HG03095 (cell line): Measurements from ENCODE around the gene SNX11.

ENCODE experiments used
- ATAC-seq: cut with Tn5 transposase; IDR thresholded peaks from one replicate; pipeline ENCODE4 v1.9.1; 2021; ENCODE audit warnings: moderate library complexity; ENCODE audit not compliant: unreplicated experiment

SNX11 gene

GRCh38 chr17:48161127-48161905 lies 53.8 kb downstream of the SNX11 start:
- ATAC-seq, result no peak

DNA sequence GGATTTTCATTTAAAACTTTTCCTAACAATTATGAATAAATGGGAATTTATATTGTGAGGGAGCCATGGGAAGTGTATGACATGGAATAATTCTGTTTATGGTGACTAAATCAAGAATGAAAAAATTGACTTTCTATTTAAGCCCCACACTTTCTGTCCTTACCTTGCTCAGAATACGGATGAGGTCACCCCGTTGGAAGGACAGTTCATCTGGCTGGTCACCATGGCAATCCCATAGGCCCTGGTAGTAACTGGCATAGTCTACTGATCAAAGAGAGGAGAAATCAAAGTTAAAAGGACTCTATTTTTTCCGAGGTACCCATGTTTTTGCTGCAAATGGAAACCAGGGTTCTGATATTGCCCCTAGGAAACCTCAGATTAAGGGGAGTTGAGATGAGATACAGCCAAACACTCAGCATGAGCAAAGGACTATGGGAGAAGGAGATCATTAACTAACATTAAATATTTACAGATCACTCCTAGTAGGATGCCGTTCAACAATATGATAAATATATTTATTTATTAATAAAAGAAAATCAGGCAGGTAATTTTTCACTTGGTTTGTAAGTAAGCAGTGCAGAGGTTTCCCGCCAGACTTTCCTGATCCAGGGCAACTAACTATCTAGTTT lies 54.9 kb downstream of the SNX11 start:
- ATAC-seq, result no peak

DNA sequence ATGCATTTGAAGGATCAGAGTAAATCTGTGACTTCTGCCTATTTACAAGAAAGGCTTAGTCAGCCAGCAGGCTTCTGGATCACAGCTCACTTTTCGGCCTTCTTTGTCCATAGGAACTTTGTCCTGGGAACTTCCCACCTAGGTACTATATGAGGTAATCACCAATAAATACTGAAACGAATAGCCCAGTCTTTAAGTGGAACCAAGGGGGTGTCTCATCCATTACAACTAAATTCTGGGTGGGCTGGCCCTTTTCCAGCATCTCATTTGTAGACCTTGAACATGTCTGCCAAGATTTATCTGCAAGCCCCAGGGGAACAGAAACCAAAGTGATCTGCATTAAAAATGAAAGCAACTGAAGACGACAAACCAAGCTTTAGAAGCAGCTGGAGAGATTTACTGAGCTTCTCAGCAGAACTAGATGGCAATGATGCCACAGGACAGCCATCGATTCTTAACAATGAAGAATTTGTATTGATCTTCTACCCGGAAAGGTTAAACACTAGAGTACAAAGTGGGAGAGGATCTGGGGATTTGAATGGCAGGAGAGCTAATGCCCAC lies 55.5 kb downstream of the SNX11 start:
- no peak for ATAC-seq

DNA sequence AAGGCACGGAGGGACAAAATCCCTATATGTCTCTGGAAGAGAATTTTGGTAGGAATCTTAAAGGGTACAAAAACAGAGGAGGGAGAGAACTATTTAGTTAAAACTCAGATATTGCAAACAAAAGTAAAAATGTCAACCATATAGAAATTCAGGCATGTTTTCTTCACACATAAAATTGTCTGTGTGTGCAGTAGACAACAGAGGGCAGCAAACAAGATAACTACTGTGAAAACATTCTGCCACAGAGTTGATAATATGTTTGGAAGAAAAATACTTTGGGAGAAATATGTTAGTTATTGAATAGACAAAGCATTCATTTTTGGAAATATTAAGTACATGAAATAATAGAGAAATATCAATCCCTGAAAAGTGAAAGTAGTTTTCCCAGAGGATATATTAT lies 56.2 kb downstream of the SNX11 start:
- ATAC-seq, result no peak

DNA sequence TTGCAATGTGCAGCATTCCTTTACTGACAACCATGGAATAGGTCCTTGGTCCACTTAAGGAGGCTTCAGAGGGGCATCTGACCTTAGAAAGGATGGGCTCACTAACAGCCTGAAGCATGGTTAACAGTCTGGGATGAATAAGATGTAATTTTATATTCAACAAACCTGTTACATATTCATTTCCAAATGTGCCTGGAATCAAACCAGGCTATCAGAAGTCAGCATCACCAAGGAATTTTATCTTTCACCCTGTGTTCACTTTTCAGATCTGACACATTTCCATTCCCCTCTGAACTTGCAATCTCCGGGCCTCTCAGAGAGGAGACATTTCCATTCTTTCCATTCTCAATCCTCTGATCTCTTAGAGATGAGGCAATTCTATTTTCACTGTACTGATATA lies 62.4 kb downstream of the SNX11 start:
- no peak for ATAC-seq
